Tibial artery (tissue), 4 donors: ENCODE data around the gene FAS.

Source experiments
- DNase-seq, 2 donors: peaks; one replicate each; pipeline ENCODE4 v3.0.0-alpha.2; 2019
- H3K27ac ChIP-seq, 2 donors: fragments of 200-600 bp; sonication (generic) in 1 of 2; 1 replicate in 1 of 2; 2 replicates in 1 of 2; pipeline ENCODE4 v1.5.1; 2018 to 2019; ENCODE audit warnings: mild to moderate bottlenecking in 1 of 2
- H3K27me3 ChIP-seq, 2 donors: fragments of 200-600 bp; sonication (generic) in 1 of 2; one replicate each; pipeline versions ENCODE4 v1.5.1 to v1.6.0; 2016 to 2019
- H3K36me3 ChIP-seq, 3 donors: fragments of 200-600 bp; sonication (generic) in 2 of 3; one replicate each; pipeline ENCODE4 v1.5.1; 2016 to 2019; ENCODE audit warnings: mild to moderate bottlenecking in 2 of 3
- H3K4me1 ChIP-seq, 4 donors: fragments of 200-600 bp; sonication (generic) in 2 of 4; 1 replicate in 3 of 4; 2 replicates in 1 of 4; pipeline ENCODE4 v1.5.1; 2016 to 2019
- H3K4me3 ChIP-seq, 2 donors: fragments of 200-600 bp; sonication (generic) in 1 of 2; 1 replicate in 1 of 2; 2 replicates in 1 of 2; pipeline ENCODE4 v1.5.1; 2018 to 2019; ENCODE audit warnings: mild to moderate bottlenecking in 2 of 2
- H3K9me3 ChIP-seq, 3 donors: fragments of 200-600 bp; sonication (generic) in 1 of 3; one replicate each; pipeline ENCODE4 v1.5.1; 2016 to 2019
- CTCF ChIP-seq, 2 experiments: fragments of 200-600 bp in 1 of 2; fragments of 450-650 bp in 1 of 2; IDR thresholded peaks; one replicate each; pipeline ENCODE4 v1.5.1; 2017 to 2019; ENCODE audit warnings: antibody characterized with exemption in 2 of 2, mild to moderate bottlenecking in 1 of 2, moderate library complexity in 1 of 2
- intact Hi-C: fragments of 100-400 bp; cut with DNase I; formaldehyde crosslinking; loops from one replicate; pipeline ENCODE4 v1.15.0; 2023; ENCODE audit warnings: low total_unique reads

FAS gene

DNA sequence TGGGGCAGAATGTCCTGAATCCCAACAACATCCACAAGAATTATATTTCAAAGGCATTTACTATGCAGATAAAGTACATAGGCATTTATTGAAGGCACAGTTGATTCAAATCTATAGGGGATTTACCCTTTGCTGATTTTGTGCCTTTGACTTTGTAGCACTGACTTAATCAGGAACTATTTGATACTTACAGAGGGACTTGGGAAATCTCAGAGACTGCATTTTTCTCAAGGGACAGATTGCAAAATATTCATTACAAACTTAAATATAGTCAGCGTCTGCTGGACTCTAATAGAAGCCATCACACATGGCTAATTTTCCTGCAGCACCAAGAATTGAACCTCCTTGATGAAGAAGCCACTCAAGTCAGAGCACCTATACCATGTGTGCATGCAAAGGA lies 44.9 kb downstream of the FAS start:
- H3K27ac ChIP-seq, result no peak overlapping the region
- no peak for TF ChIP-seq CTCF (IDR thresholded peaks at IDR 0.05)
- intact Hi-C loops, result loop anchor here (10.0 kb wide), 1 partner anchor 79 kb away; no protein-coding TSS in a partner anchor
- no peaks in the 10 kb centered on the region for H3K27me3 ChIP-seq
- no peak overlapping the region for H3K4me3 ChIP-seq
- peaks cover 0 to 8% (median 0%) of the 10 kb centered on the region in 4 donors for H3K4me1 ChIP-seq
- DNase-seq, result no peak
- H3K9me3 ChIP-seq, result no peaks in the 10 kb centered on the region
- no peaks in the 10 kb centered on the region for H3K36me3 ChIP-seq

- Histone ChIP-seq H3K27me3 (no peaks in the 10 kb centered on the region), H3K9me3 (no peaks in the 10 kb centered on the region), H3K4me1 (peaks cover 0 to 3% (median 0%) of the 10 kb centered on the region in 4 donors), H3K4me3 (no peak overlapping the region), H3K36me3 (peaks cover 0 to under 1% (median 0%) of the 10 kb centered on the region in 3 donors), H3K27ac (no peak overlapping the region)
- no peak for TF ChIP-seq CTCF (IDR thresholded peaks at IDR 0.05)
- DNase-seq, result no peak
- intact Hi-C loops, result loop anchor here (10.0 kb wide), 1 partner anchor 78 kb away; no protein-coding TSS in a partner anchor
Measured at GRCh38 chr10:89037096-89037495, 46.5 kb downstream of the FAS start.

- TF ChIP-seq CTCF (IDR thresholded peaks at IDR 0.05), result no peak
- Histone ChIP-seq H3K27ac (no peak overlapping the region), H3K4me3 (no peak overlapping the region), H3K4me1 (no peaks in the 10 kb centered on the region), H3K27me3 (no peaks in the 10 kb centered on the region), H3K36me3 (peaks cover 0 to 4% (median 0%) of the 10 kb centered on the region in 3 donors), H3K9me3 (no peaks in the 10 kb centered on the region)
- no peak for DNase-seq
- intact Hi-C loops, result no loop called here
Measured at GRCh38 chr10:89042562-89042961, 52.0 kb downstream of the FAS start.

- Histone ChIP-seq H3K36me3 (peaks cover 0 to 4% (median 0%) of the 10 kb centered on the region in 3 donors), H3K27ac (no peak overlapping the region), H3K4me3 (no peak overlapping the region), H3K9me3 (no peaks in the 10 kb centered on the region), H3K4me1 (no peaks in the 10 kb centered on the region), H3K27me3 (no peaks in the 10 kb centered on the region)
- intact Hi-C loops, result no loop called here
- no peak for DNase-seq
- no peak for TF ChIP-seq CTCF (IDR thresholded peaks at IDR 0.05)
Measured at GRCh38 chr10:89043052-89043451, 52.5 kb downstream of the FAS start.

GRCh38 chr10:89047397-89047796 lies 56.8 kb downstream of the FAS start:
- H3K9me3 ChIP-seq, result no peaks in the 10 kb centered on the region
- H3K27ac ChIP-seq, result no peak overlapping the region
- intact Hi-C loops, result no loop called here
- no peak for DNase-seq
- TF ChIP-seq CTCF (IDR thresholded peaks at IDR 0.05), result no peak
- H3K4me1 ChIP-seq, result no peaks in the 10 kb centered on the region
- no peak overlapping the region for H3K4me3 ChIP-seq
- no peaks in the 10 kb centered on the region for H3K27me3 ChIP-seq
- peaks cover 0 to under 1% (median 0%) of the 10 kb centered on the region in 3 donors for H3K36me3 ChIP-seq

DNA sequence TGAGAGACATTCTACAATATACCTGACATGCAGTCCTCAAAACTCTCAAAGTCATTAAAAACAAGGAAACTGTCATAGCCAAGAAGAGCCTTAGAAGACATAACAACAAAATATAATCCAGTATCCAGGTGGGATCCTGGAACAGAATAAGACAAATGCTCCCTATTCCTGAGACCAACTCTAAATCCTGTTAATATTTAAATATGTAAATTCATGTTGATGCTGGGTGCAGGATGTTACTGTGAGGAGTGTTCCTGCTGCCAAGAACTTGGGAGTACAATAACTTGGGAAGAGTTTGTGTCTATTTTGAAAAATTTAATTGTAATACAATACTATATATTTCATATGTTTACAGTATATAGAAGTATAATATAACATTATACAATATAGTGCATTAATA lies 61.0 kb downstream of the FAS start:
- no peaks in the 10 kb centered on the region for H3K4me1 ChIP-seq
- no peaks in the 10 kb centered on the region for H3K36me3 ChIP-seq
- H3K27ac ChIP-seq, result no peak overlapping the region
- H3K27me3 ChIP-seq, result no peaks in the 10 kb centered on the region
- TF ChIP-seq CTCF (IDR thresholded peaks at IDR 0.05), result no peak
- DNase-seq, result no peak
- no peaks in the 10 kb centered on the region for H3K9me3 ChIP-seq
- intact Hi-C loops, result no loop called here
- H3K4me3 ChIP-seq, result no peak overlapping the region
